ENCODE results near the gene COLGALT1. TPM values are rescaled to one million over a fixed set of nuclear protein-coding genes. Genes with fewer than 3 reads are reported as not detected.

Gene COLGALT1
- total and polyA plus RNA-seq, 2 of the 8 experiments (the other 6 are each of a cell fraction or from before 2014, with no cell fraction given): 44.7 to 58.1 TPM

- no peak overlapping the region for H3K4ac ChIP-seq (replicated peaks; ENCODE audit: insufficient read length, low read depth, low read length)
These were observed 25.2 kb downstream of the COLGALT1 start for GRCh38 chr19:17580470-17581144.

More at GRCh38 chr19:17580470-17581144, 25.2 kb downstream of the COLGALT1 start:
- DNase-seq (ENCODE audit: low read depth in 1 of 2, low spot score in 2 of 2): no peak
- Histone ChIP-seq H3K18ac (ENCODE audit: extremely low read depth, low read length) (no peak overlapping the region), H2AFZ (ENCODE audit: low read length) (no peak overlapping the region), H4K20me1 (replicated peaks in 1 of 2; ENCODE audit: control insufficient read depth in 1 of 2, insufficient read depth in 2 of 2, low read length in 2 of 2) (peaks cover 1 to 3% of the 10 kb centered on the region in 2 experiments), H3K4me2 (ENCODE audit: insufficient read depth in 1 of 2, low read depth in 2 of 2, low read length in 2 of 2) (peak overlapping the region; percentile 59 to 61; a peak in 2 of 4 replicates), H3K23me2 (ENCODE audit: low read depth, low read length) (no peaks in the 10 kb centered on the region; the same call in 1 of the 2 replicates), H2BK15ac (ENCODE audit: low read length) (no peak overlapping the region), H3K56ac (replicated peaks; ENCODE audit: insufficient read length, low read depth, low read length) (no peak overlapping the region), H3K79me2 (ENCODE audit: control insufficient read depth in 1 of 2, insufficient read depth in 2 of 2, low read length in 2 of 2) (no peaks in the 10 kb centered on the region), H3K79me1 (ENCODE audit: low read depth, low read length) (peaks cover 3% of the 10 kb centered on the region; the same call in 1 of the 2 replicates), H3K9ac (replicated peaks in 1 of 4; ENCODE audit: extremely low read depth in 1 of 4, low read depth in 3 of 4, low read length in 3 of 4) (no peak overlapping the region), H4K8ac (ENCODE audit: extremely low read depth, insufficient read depth, low read length) (peak overlapping the region; percentile 15; the same call in 1 of the 2 replicates), H2BK20ac (ENCODE audit: low read length) (no peak overlapping the region), H4K5ac (ENCODE audit: insufficient read length, low read depth, low read length) (no peak overlapping the region), H2AK5ac (ENCODE audit: low read depth, low read length) (no peak overlapping the region), H3K27ac (ENCODE audit: low read depth, low read length) (no peak overlapping the region), H3K27me3 (replicated peaks in 1 of 4; ENCODE audit: control insufficient read depth in 3 of 4, extremely low read depth in 1 of 4, insufficient read depth in 3 of 4, low read length in 3 of 4) (no peaks in the 10 kb centered on the region), H3K23ac (ENCODE audit: insufficient read length) (no peak overlapping the region), H2BK12ac (ENCODE audit: low read depth, low read length) (no peak overlapping the region), H3K9me3 (ENCODE audit: insufficient read depth in 2 of 2, low read depth in 1 of 2, low read length in 1 of 2) (no peaks in the 10 kb centered on the region), H4K91ac (replicated peaks; ENCODE audit: insufficient read length, low read length) (no peak overlapping the region), H3K36me3 (ENCODE audit: control insufficient read depth in 2 of 4, insufficient read depth in 4 of 4, low read length in 3 of 4) (peaks cover 0 to 10% (median 2%) of the 10 kb centered on the region in 4 experiments; a peak in 3 of 8 replicates), H3K14ac (ENCODE audit: insufficient read length) (no peak overlapping the region), H3K4me1 (replicated peaks in 1 of 4; ENCODE audit: control insufficient read depth in 3 of 4, insufficient read depth in 4 of 4, low read length in 3 of 4) (peaks cover 0 to 18% (median 14%) of the 10 kb centered on the region in 4 experiments; a peak in 6 of 7 replicates), H3K4me3 (ENCODE audit: extremely low read depth in 1 of 4, insufficient read depth in 2 of 4, low read depth in 3 of 4, low read length in 4 of 4) (peak overlapping the region in 1 of 4 experiments; percentile 46; a peak in 1 of 8 replicates), H2BK120ac (replicated peaks; ENCODE audit: low read depth, low read length) (no peak overlapping the region), H2BK5ac (ENCODE audit: low read depth, low read length) (0 out of 2 replicates have a peak overlapping the region, but pooled peaks have one; percentile 20)
- TF ChIP-seq EGR1 (IDR thresholded peaks at IDR 0.05; ENCODE audit: borderline replicate concordance, low read depth, low read length) (no peak), POLR2AphosphoS5 (IDR thresholded peaks at IDR 0.05; ENCODE audit: low read depth, low read length) (no peak), RFX5 (IDR thresholded peaks at IDR 0.05; ENCODE audit: borderline replicate concordance, low read depth, low read length) (no peak), ZNF274 (IDR thresholded peaks at IDR 0.05; ENCODE audit: borderline replicate concordance, extremely low read depth, low read length) (no peak), RAD21 (IDR thresholded peaks at IDR 0.05 in 1 of 2, conservative IDR thresholded peaks at IDR 0.05 in 1 of 2; ENCODE audit: low read depth in 2 of 2, low read length in 2 of 2) (peak in 1 of 2 experiments; percentile 26; a peak in 2 of 4 replicates), CTCF (IDR thresholded peaks at IDR 0.05; ENCODE audit: control extremely low read depth in 1 of 3, insufficient read depth in 1 of 3, low read depth in 1 of 3, low read length in 3 of 3) (peak; percentile 14 to 50 (median 45); a peak in 2 of 4 replicates), TEAD4 (IDR thresholded peaks at IDR 0.05; ENCODE audit: low read depth, low read length) (no peak)
- ChIA-PET CTCF (ENCODE audit: partially characterized antibody) (interaction anchor here (0.5 to 2.3 kb wide), 9 partner anchors 24 to 283 kb away, joined by 3 to 30 read pairs (median 4); partner anchors contain the start of gene PGLS), POLR2A (ENCODE audit: partially characterized antibody) (interaction anchor here (0.6 to 1.0 kb wide), 2 partner anchors 24 to 269 kb away, joined by 3 to 6 read pairs; no protein-coding TSS in a partner anchor)
- WGBS, 2 experiments (ENCODE audit: extremely low coverage in 1 of 2, insufficient coverage in 1 of 2, insufficient read length in 1 of 2, insufficient replicate concordance in 2 of 2, low coverage in 1 of 2, low lambda C conversion rate in 2 of 2, missing lambda C conversion rate in 1 of 2): 84% methylated on average over 28 of the region's 28 CpGs; no CpG with 5 or more reads in 1 of the 2 experiments
- no peak for FAIRE-seq
